ENCODE results near the gene KCTD21. TPM values are rescaled to one million over a fixed set of nuclear protein-coding genes. Genes with fewer than 3 reads are reported as not detected.

Gene KCTD21
- total RNA-seq (2022; extraction: Qiagen RNA extraction; ENCODE audit: low read depth) = 6.2 to 8.5 TPM (median 7.5 TPM) in 5 replicates

GRCh38 chr11:78188286-78189173, at the start of gene KCTD21, which contains the start of gene USP35:
Gene KCTD21 (minus strand): TSS chr11:78188626. CDS start chr11:78174554, 14,072 bp downstream.
Gene USP35 (plus strand): TSS chr11:78188919. CDS start chr11:78196246, 7,327 bp downstream.

GRCh38 chr11:78139422-78140391, 48.7 kb downstream of the KCTD21 start, which contains the start of gene ALG8:
Gene ALG8 (minus strand): TSS chr11:78139626. CDS start chr11:78139588, 38 bp downstream.

Other genes starting within 250 kb of the KCTD21 start
- gene INTS4, start 194.0 kb downstream of the KCTD21 start, total RNA-seq (2022; extraction: Qiagen RNA extraction; ENCODE audit: low read depth) = 17.2 to 21.1 TPM (median 19.0 TPM) in 5 replicates
- 1.3 to 2.1 TPM (median 1.7 TPM) in 5 replicates for gene KCTD14, start 165.3 kb downstream of the KCTD21 start, total RNA-seq (2022; extraction: Qiagen RNA extraction; ENCODE audit: low read depth)
- not detected in 5 replicates for gene THRSP, start 124.8 kb downstream of the KCTD21 start, total RNA-seq (2022; extraction: Qiagen RNA extraction; ENCODE audit: low read depth)
- 212 to 271 TPM (median 232 TPM) in 5 replicates for gene NDUFC2, start 108.8 kb downstream of the KCTD21 start, total RNA-seq (2022; extraction: Qiagen RNA extraction; ENCODE audit: low read depth)
- gene ALG8, start 49.0 kb downstream of the KCTD21 start, total RNA-seq (2022; extraction: Qiagen RNA extraction; ENCODE audit: low read depth) = 51.8 to 71.0 TPM (median 61.2 TPM) in 5 replicates
- 5.5 to 9.6 TPM (median 8.4 TPM) in 5 replicates for gene USP35, start 293 bp upstream of the KCTD21 start, total RNA-seq (2022; extraction: Qiagen RNA extraction; ENCODE audit: low read depth)
- gene GAB2, start 229.2 kb upstream of the KCTD21 start, total RNA-seq (2022; extraction: Qiagen RNA extraction; ENCODE audit: low read depth) = 4.0 to 6.1 TPM (median 4.5 TPM) in 5 replicates